ENCODE data around the gene C3orf18. TPM values are rescaled to one million over a fixed set of nuclear protein-coding genes. Genes with fewer than 3 reads are reported as not detected.

The C3orf18 gene
- total RNA-seq, 4 donors from 2014 or later = 12.6 to 27.4 (median 15.4) TPM

GRCh38 chr3:50521572-50521971, 46.0 kb downstream of the C3orf18 start:
- intact Hi-C loops (cut with DNase I; ENCODE audit: low total_unique reads) (no loop called here), in situ Hi-C loops (cut with MboI; ENCODE audit: low sequenced_read_pairs in 4 of 4) (no loop called here)
- H3K27me3 ChIP-seq = no peaks in the 10 kb centered on the region
- no peaks in the 10 kb centered on the region for H3K9me3 ChIP-seq
- no peaks in the 10 kb centered on the region for H3K36me3 ChIP-seq
- no peak for DNase-seq
- TF ChIP-seq CTCF (IDR thresholded peaks at IDR 0.05 in 4 of 5, conservative IDR thresholded peaks at IDR 0.05 in 1 of 5) (no peak), POLR2A (IDR thresholded peaks at IDR 0.05) (no peak)
- H3K4me3 ChIP-seq = no peak overlapping the region
- ATAC-seq = no peak
- H3K4me1 ChIP-seq = peaks cover 0 to 9% of the 10 kb centered on the region in 2 donors
- no peak overlapping the region for H3K27ac ChIP-seq

GRCh38 chr3:50520849-50521248, 46.7 kb downstream of the C3orf18 start:
- no peak for ATAC-seq
- no peaks in the 10 kb centered on the region for H3K36me3 ChIP-seq
- H3K4me3 ChIP-seq = no peak overlapping the region
- intact Hi-C loops (cut with DNase I; ENCODE audit: low total_unique reads) = no loop called here
- DNase-seq = no peak
- no peaks in the 10 kb centered on the region for H3K9me3 ChIP-seq
- peaks cover 0 to 12% of the 10 kb centered on the region in 2 donors for H3K4me1 ChIP-seq
- in situ Hi-C loops (cut with MboI; ENCODE audit: low sequenced_read_pairs in 4 of 4) = no loop called here
- no peak for TF ChIP-seq POLR2A (IDR thresholded peaks at IDR 0.05)
- TF ChIP-seq CTCF (IDR thresholded peaks at IDR 0.05 in 4 of 5, conservative IDR thresholded peaks at IDR 0.05 in 1 of 5) = no peak
- no peaks in the 10 kb centered on the region for H3K27me3 ChIP-seq
- H3K27ac ChIP-seq = no peak overlapping the region

GRCh38 chr3:50519471-50520089, 48.0 kb downstream of the C3orf18 start:
- DNase-seq (peak; percentile 22 to 56), ATAC-seq (peak; percentile 73 to 75)
- Histone ChIP-seq H3K27ac (no peak overlapping the region), H3K4me1 (peaks cover 0 to 12% of the 10 kb centered on the region in 2 donors), H3K9me3 (no peaks in the 10 kb centered on the region), H3K4me3 (no peak overlapping the region), H3K36me3 (no peaks in the 10 kb centered on the region), H3K27me3 (no peaks in the 10 kb centered on the region)
- in situ Hi-C loops (cut with MboI; ENCODE audit: low sequenced_read_pairs in 4 of 4) = no loop called here
- peak; percentile 68 to 92 (median 85) for TF ChIP-seq CTCF (IDR thresholded peaks at IDR 0.05 in 4 of 5, conservative IDR thresholded peaks at IDR 0.05 in 1 of 5)
- no peak for TF ChIP-seq POLR2A (IDR thresholded peaks at IDR 0.05)
- intact Hi-C loops (cut with DNase I; ENCODE audit: low total_unique reads) = loop anchor here (1.0 to 2.0 kb wide), 3 partner anchors 23 to 171 kb away; no protein-coding TSS in a partner anchor

GRCh38 chr3:50518436-50518835, 49.1 kb downstream of the C3orf18 start:
- no peak for ATAC-seq
- H3K4me3 ChIP-seq = no peak overlapping the region
- peaks cover 0 to 12% of the 10 kb centered on the region in 2 donors for H3K4me1 ChIP-seq
- in situ Hi-C loops (cut with MboI; ENCODE audit: low sequenced_read_pairs in 4 of 4) (no loop called here), intact Hi-C loops (cut with DNase I; ENCODE audit: low total_unique reads) (loop anchor here (2.0 kb wide), 2 partner anchors 24 to 94 kb away; no protein-coding TSS in a partner anchor)
- H3K27me3 ChIP-seq = no peaks in the 10 kb centered on the region
- no peak overlapping the region for H3K27ac ChIP-seq
- DNase-seq = no peak
- H3K36me3 ChIP-seq = no peaks in the 10 kb centered on the region
- no peak for TF ChIP-seq CTCF (IDR thresholded peaks at IDR 0.05 in 4 of 5, conservative IDR thresholded peaks at IDR 0.05 in 1 of 5)
- TF ChIP-seq POLR2A (IDR thresholded peaks at IDR 0.05) = no peak
- no peaks in the 10 kb centered on the region for H3K9me3 ChIP-seq
